Dermis blood vessel endothelial cell (primary cell): ENCODE data around the gene TPM1. TPM values are rescaled to one million over a fixed set of nuclear protein-coding genes. Genes with fewer than 3 reads are reported as not detected.
"Not testable (repeated sequence)": the region's sequence is repeated elsewhere in the genome, so short reads cannot be mapped to it uniquely, and the experiment has no call there.

ENCODE experiments used
- DNase-seq: peaks from one replicate; pipeline ENCODE4 v3.0.0; 2010
- total RNA-seq: library from RNA; depleted of rRNA; stranded (reverse); fragments of >200 nt; gene quantifications from 2 replicates; pipeline ENCODE4 v1.2.3, GENCODE V29; 2014

Gene TPM1
- total RNA-seq, 1 donor from 2014 or later: 334 TPM

GRCh38 chr15:63099581-63099980, 57.0 kb downstream of the TPM1 start:
- DNase-seq: not testable (repeated sequence)

- DNase-seq: no peak
Measured at GRCh38 chr15:63103416-63103815, 60.9 kb downstream of the TPM1 start.

- DNase-seq: no peak
Measured at GRCh38 chr15:63104727-63105126, 62.2 kb downstream of the TPM1 start.

GRCh38 chr15:63105354-63105753, 62.8 kb downstream of the TPM1 start:
- not testable (repeated sequence) for DNase-seq

- peak; percentile 73 for DNase-seq
Measured at GRCh38 chr15:63107895-63108546, 65.5 kb downstream of the TPM1 start.

GRCh38 chr15:63109498-63109897, 67.0 kb downstream of the TPM1 start:
- DNase-seq: no peak

- DNase-seq: no peak
Measured at GRCh38 chr15:63109920-63110319, 67.4 kb downstream of the TPM1 start.

- no peak for DNase-seq
Measured at GRCh38 chr15:63110428-63111026, 68.0 kb downstream of the TPM1 start.

- no peak for DNase-seq
Measured at GRCh38 chr15:63111481-63111880, 68.9 kb downstream of the TPM1 start.

- no peak for DNase-seq
Measured at GRCh38 chr15:63112871-63113270, 70.3 kb downstream of the TPM1 start.

GRCh38 chr15:63114465-63114864, 71.9 kb downstream of the TPM1 start:
- peak; percentile 32 for DNase-seq

Other genes with a start within 250 kb of the TPM1 start
- gene LACTB, start 79.1 kb downstream of the TPM1 start, total RNA-seq: 45.1 and 47.1 TPM in 2 replicates
- gene RPS27L, start 114.7 kb downstream of the TPM1 start, total RNA-seq: 285 and 407 TPM in 2 replicates
- 81.5 and 95.7 TPM in 2 replicates for gene RAB8B, start 146.9 kb downstream of the TPM1 start, total RNA-seq
- gene APH1B, start 234.9 kb downstream of the TPM1 start, total RNA-seq: 24.2 and 28.2 TPM in 2 replicates